Stimulated activated CD4-positive, alpha-beta T cell treated with anti-CD3 and anti-CD28 coated beads, Interleukin-15, amount 100 ng/mL, for 24 hours (primary cell): ENCODE measurements around the gene DKC1.

Source experiments
- DNase-seq: peaks from one replicate; pipeline ENCODE4 v3.0.0-alpha.2; 2020

The DKC1 gene

GRCh38 chrX:154762537-154763296 lies at the start of gene DKC1:
DKC1 (plus strand) TSS chrX:154762864; CDS start chrX:154762966, 102 bp downstream.
- DNase-seq = peak; percentile 97

GRCh38 chrX:154714925-154715324 lies 47.7 kb upstream of the DKC1 start:
- peak; percentile 49 for DNase-seq

GRCh38 chrX:154715825-154716224 lies 46.8 kb upstream of the DKC1 start:
- DNase-seq = no peak

GRCh38 chrX:154717824-154718223 lies 44.8 kb upstream of the DKC1 start:
- no peak for DNase-seq

- DNase-seq = no peak
Measured at GRCh38 chrX:154718616-154719015, 44.0 kb upstream of the DKC1 start.

- DNase-seq = peak; percentile 45
Measured at GRCh38 chrX:154719132-154719675, 43.5 kb upstream of the DKC1 start.

GRCh38 chrX:154720067-154720466 lies 42.6 kb upstream of the DKC1 start:
- no peak for DNase-seq

- DNase-seq = no peak
Measured at GRCh38 chrX:154721155-154721554, 41.5 kb upstream of the DKC1 start.

GRCh38 chrX:154724993-154725756 lies 37.5 kb upstream of the DKC1 start:
- no peak for DNase-seq

GRCh38 chrX:154727418-154727817 lies 35.2 kb upstream of the DKC1 start:
- no peak for DNase-seq

GRCh38 chrX:154727871-154728270 lies 34.8 kb upstream of the DKC1 start:
- DNase-seq = no peak

GRCh38 chrX:154728431-154729190 lies 34.1 kb upstream of the DKC1 start:
- DNase-seq = no peak

- DNase-seq = no peak
Measured at GRCh38 chrX:154729439-154729838, 33.2 kb upstream of the DKC1 start.

GRCh38 chrX:154730253-154730891 lies 32.3 kb upstream of the DKC1 start:
- no peak for DNase-seq

GRCh38 chrX:154731184-154731583 lies 31.5 kb upstream of the DKC1 start:
- no peak for DNase-seq

- DNase-seq = no peak
Measured at GRCh38 chrX:154731881-154732280, 30.8 kb upstream of the DKC1 start.

- no peak for DNase-seq
Measured at GRCh38 chrX:154732421-154733065, 30.1 kb upstream of the DKC1 start.

- DNase-seq = no peak
Measured at GRCh38 chrX:154733066-154733425, 29.6 kb upstream of the DKC1 start.

- DNase-seq = peak; percentile 10
Measured at GRCh38 chrX:154734061-154734781, 28.4 kb upstream of the DKC1 start.

- no peak for DNase-seq
Measured at GRCh38 chrX:154735695-154736393, 26.8 kb upstream of the DKC1 start.

- no peak for DNase-seq
Measured at GRCh38 chrX:154737136-154737535, 25.5 kb upstream of the DKC1 start.
